Effector CD4-positive, alpha-beta T cell (primary cell): ENCODE data around the gene ROBO2.

Experiments
- DNase-seq: peaks from one replicate; pipeline ENCODE4 v3.0.0-alpha.2; 2020

ROBO2 gene

GRCh38 chr3:77601823-77602415, 562.0 kb downstream of the ROBO2 start:
- DNase-seq, result no peak

GRCh38 chr3:77602722-77603121, 562.8 kb downstream of the ROBO2 start:
- no peak for DNase-seq

GRCh38 chr3:77605308-77605707, 565.4 kb downstream of the ROBO2 start:
- DNase-seq, result no peak

GRCh38 chr3:77605865-77606264, 566.0 kb downstream of the ROBO2 start:
- no peak for DNase-seq

- no peak for DNase-seq
Measured at GRCh38 chr3:77606372-77606771, 566.5 kb downstream of the ROBO2 start.

- DNase-seq, result no peak
Measured at GRCh38 chr3:77618686-77619085, 578.8 kb downstream of the ROBO2 start.

GRCh38 chr3:77620009-77620408, 580.1 kb downstream of the ROBO2 start:
- DNase-seq, result no peak

- DNase-seq, result no peak
Measured at GRCh38 chr3:77623500-77623899, 583.6 kb downstream of the ROBO2 start.

- no peak for DNase-seq
Measured at GRCh38 chr3:77626157-77626556, 586.3 kb downstream of the ROBO2 start.

- no peak for DNase-seq
Measured at GRCh38 chr3:77648214-77648613, 608.3 kb downstream of the ROBO2 start.

- DNase-seq, result no peak
Measured at GRCh38 chr3:77648664-77649063, 608.8 kb downstream of the ROBO2 start.

GRCh38 chr3:77652624-77653023, 612.7 kb downstream of the ROBO2 start:
- no peak for DNase-seq

- DNase-seq, result no peak
Measured at GRCh38 chr3:77655396-77655795, 615.5 kb downstream of the ROBO2 start.

GRCh38 chr3:77660718-77661117, 620.8 kb downstream of the ROBO2 start:
- DNase-seq, result no peak

GRCh38 chr3:77667901-77668300, 628.0 kb downstream of the ROBO2 start:
- DNase-seq, result no peak

GRCh38 chr3:77668376-77668775, 628.5 kb downstream of the ROBO2 start:
- DNase-seq, result no peak

GRCh38 chr3:77672016-77672415, 632.1 kb downstream of the ROBO2 start:
- no peak for DNase-seq

GRCh38 chr3:77682162-77682561, 642.3 kb downstream of the ROBO2 start:
- no peak for DNase-seq

- no peak for DNase-seq
Measured at GRCh38 chr3:77684115-77684514, 644.2 kb downstream of the ROBO2 start.

- DNase-seq, result no peak
Measured at GRCh38 chr3:77685713-77686112, 645.8 kb downstream of the ROBO2 start.

- no peak for DNase-seq
Measured at GRCh38 chr3:77686560-77686959, 646.7 kb downstream of the ROBO2 start.

GRCh38 chr3:77687545-77687944, 647.6 kb downstream of the ROBO2 start:
- no peak for DNase-seq

- no peak for DNase-seq
Measured at GRCh38 chr3:77690284-77690845, 650.5 kb downstream of the ROBO2 start.

- DNase-seq, result no peak
Measured at GRCh38 chr3:77693147-77693546, 653.2 kb downstream of the ROBO2 start.

- no peak for DNase-seq
Measured at GRCh38 chr3:77699125-77699691, 659.3 kb downstream of the ROBO2 start.
